HG03565 (cell line): ENCODE data around the gene TJAP1.
"Not testable (repeated sequence)": the region's sequence is repeated elsewhere in the genome, so short reads cannot be mapped to it uniquely, and the experiment has no call there.

Experiments used
- ATAC-seq: cut with Tn5 transposase; IDR thresholded peaks from one replicate; pipeline ENCODE4 v1.9.1; 2021; ENCODE audit warnings: mild to moderate bottlenecking, moderate library complexity; ENCODE audit not compliant: unreplicated experiment

Gene TJAP1

DNA sequence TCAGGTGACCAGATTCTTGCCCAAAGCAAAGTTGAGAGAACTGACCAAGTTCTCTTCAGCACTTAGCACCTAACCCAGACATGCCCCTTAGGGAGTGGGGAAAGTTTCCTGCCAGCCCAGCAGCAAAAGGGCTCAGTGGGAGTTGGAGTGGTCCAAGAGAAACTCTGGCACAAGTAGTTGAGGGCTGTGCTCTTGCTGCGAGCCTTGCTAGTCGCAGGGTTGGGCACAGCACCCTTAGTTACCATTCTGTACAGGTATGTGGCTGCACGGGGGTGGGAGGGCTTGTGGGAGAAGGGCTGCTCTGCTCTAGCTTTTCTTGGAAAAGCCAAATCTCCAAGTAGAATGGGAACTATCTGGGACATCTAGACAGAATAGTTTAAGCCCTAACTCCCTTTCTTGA, 45.9 kb downstream of the TJAP1 start:
- no peak for ATAC-seq

DNA sequence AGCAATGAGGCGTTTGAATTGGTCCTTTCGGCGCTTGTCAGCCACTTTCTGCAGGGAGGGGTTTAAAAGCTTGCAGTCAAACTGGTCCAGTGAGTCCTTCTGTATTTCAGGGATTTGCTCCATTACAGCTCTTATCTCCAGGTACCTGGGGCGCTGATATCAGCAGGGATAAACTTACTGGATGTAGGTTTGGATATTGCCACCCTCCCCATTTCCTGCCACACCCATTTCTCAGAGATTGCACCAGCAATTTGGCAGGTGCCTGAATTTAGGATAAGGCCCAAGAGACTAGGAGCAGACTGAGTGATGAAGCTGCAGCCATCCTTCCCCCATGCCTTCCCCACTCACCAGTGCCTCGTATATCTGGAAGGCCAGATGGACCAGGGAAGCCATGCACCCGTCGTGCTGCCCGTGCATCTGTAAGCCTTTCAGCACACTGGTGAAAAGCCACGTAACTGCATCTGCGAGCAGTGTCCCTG, 47.2 kb downstream of the TJAP1 start:
- no peak for ATAC-seq

DNA sequence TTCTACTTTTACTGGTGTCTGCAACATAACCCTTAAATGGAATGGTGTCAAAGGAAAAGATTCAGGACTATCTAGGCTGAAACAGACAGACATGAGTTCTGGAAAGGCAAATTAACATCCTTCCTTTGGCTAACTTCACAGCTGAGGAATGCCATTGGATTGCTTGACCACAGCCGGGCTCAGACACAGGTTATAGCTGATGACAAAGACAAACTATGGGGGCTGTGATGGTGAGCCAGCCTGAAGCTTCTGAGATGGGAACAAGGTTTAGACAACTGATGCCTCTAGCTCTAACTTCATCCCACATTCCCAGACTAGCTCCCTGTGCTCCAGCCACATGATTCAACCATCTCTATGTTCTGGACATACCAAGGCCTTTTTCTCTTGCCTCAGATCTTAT, 54.8 kb downstream of the TJAP1 start:
- no peak for ATAC-seq

DNA sequence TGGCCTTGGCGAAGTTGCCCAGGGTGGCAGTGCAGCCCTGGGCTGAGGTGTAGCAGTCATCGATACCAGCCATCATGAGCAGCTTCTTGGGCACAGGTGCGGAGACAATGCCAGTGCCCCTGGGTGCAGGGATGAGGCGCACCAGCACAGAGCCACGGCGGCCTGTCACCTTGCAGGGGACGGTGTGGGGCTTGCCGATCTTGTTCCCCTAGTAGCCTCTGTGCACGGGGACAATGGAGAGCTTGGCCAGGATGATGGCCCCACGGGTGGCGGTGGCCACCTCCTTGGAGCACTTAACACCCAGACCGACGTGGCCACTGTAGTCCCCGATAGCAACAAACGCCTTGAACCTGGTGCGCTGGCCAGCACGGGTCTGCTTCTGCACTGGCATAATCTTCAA, 61.6 kb downstream of the TJAP1 start:
- not testable (repeated sequence) for ATAC-seq

DNA sequence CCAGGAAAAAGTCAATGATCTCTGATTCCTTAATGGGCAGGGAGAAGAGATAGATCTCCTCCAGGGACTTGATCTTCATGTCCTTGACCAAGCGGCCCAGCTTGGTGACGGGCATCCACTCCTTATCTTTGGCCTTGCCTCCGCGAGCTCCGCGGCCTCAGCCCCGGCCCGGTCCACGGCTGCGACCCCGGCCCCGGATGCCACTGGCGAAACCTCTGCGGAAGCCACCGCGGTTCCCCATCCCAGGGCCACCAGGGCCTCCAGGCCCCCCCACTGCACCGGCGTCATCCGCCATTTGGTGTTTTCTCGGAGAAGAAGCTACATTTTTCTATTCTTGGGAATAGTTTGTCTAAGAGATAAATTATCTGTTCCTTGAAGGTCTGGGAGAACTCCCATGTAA, 62.0 kb downstream of the TJAP1 start:
- ATAC-seq: not testable (repeated sequence)

DNA sequence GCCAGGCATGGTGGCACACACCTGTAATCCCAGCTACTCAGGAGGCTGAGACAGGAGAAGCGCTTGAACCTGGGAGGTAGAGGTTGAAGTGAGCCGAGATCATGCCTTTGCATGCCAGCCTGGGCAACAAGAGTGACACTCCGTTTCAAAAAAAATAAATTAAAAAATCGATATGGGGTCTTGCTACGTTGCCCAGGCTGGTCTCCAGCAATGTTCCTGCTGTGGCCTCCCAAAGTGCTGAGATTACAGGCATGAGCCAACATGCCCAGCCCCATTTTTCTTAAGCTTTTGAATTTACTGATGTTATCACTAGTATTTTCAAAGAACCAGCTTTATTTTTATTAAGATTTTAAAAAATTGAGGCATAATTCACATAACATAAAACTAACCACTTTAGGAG, 63.1 kb downstream of the TJAP1 start:
- no peak for ATAC-seq

DNA sequence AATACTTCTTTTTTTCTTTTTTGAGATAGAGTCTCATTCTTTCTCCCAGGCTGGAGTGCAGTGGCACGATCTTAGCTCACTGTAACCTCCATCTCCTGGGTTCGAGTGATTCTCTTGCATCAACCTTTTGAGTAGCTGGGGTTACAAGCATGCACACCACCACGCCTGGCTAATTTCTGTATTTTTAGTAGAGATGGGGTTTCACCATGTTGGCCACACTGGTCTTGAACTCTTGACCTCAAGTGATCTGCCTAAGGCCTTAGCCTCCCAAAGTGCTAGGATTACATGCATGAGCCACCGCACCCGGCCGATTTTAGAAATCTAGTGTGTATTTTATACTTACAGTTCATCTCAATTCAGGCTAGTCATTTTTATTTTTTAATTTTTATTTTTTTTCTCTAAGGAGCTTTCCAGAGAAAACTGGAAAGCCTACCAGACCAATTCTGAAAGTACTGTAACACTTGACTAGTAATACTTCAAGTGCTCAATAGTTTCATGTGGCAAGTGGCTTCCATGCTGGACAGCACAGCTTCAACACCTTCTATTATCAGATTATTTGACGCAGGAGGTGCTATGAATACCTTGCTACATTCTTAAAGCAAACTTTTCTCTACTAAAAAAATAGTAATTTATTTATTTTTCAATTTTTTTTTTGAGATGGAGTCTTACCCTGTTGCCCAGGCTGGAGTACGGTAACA, 64.6 kb downstream of the TJAP1 start:
- ATAC-seq: no peak

DNA sequence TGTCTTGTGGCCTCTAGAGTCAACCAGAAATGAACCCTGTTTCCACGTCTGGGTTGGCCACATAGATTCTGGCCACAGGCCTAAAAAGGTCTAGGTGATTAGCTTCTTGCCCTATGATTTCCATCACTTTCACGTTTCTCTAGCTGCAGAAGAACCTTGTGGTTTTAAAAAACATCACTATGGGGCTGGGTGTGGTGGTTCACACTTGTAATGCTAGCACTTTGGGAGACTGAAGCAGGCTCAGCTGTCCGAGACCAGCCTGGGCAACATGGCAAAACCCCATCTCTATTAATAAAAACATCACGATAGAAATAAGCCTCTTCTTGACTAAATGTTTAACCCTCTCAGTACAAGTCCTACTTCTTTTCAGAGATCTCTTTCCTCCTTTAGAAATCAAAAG, 67.1 kb downstream of the TJAP1 start:
- ATAC-seq: no peak

DNA sequence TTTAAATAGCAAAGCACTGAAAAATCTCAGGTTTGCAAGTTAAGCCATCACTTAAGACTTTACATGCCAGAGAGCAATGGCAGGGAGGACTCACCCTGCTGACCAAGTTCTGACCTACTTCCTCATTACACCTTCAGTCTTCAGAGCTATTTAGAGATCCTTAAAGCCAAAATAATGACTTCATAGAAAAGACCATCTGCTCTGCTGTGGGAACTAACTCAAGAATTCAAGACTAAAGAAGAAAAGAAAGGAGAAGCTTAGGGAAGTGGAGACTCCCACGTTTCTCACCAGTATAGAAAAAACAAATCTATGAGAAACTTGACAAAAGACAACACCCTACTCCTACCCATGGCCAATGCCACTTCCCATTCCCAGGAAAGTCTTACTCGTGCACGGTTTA, 69.9 kb downstream of the TJAP1 start:
- ATAC-seq: no peak
